GM06990 (cell line): ENCODE data around the gene COL7A1.

Source experiments
- DNase-seq: peaks from one replicate; pipeline ENCODE4 v3.0.0-alpha.2; 2011; ENCODE audit not compliant: insufficient read length; ENCODE audit errors: extremely low read depth
- H3K27me3 ChIP-seq: replicated peaks from 2 replicates; pipeline ENCODE4 v1.6.0; 2011; ENCODE audit warnings: low read length; ENCODE audit not compliant: control insufficient read depth, insufficient read depth
- H3K36me3 ChIP-seq: 2 replicates; pipeline ENCODE4 v1.5.1; 2011; ENCODE audit warnings: low read length; ENCODE audit not compliant: control insufficient read depth, insufficient read depth
- H3K4me3 ChIP-seq: replicated peaks from 2 replicates; pipeline ENCODE4 v1.5.1; 2011; ENCODE audit warnings: low read depth, mild to moderate bottlenecking, control low read depth, low read length
- CTCF ChIP-seq: IDR thresholded peaks from 2 replicates; pipeline ENCODE4 v1.5.1; 2011; ENCODE audit warnings: low read length, control low read depth, mild to moderate bottlenecking, inconsistent platforms; ENCODE audit not compliant: insufficient read depth, poor library complexity, severe bottlenecking

Gene COL7A1

GRCh38 chr3:48596676-48597407 lies 1.7 kb upstream of the COL7A1 start:
- no peak overlapping the region for H3K4me3 ChIP-seq
- peaks cover 30% of the 10 kb centered on the region for H3K36me3 ChIP-seq
- H3K27me3 ChIP-seq: no peaks in the 10 kb centered on the region; the same call in 1 of the 2 replicates
- no peak for DNase-seq
- no peak for TF ChIP-seq CTCF

- Histone ChIP-seq H3K4me3 (no peak overlapping the region), H3K36me3 (peaks cover 24% of the 10 kb centered on the region)
- DNase-seq: no peak
Observed at GRCh38 chr3:48596157-48596556, 1.0 kb upstream of the COL7A1 start.

GRCh38 chr3:48595526-48596121 lies 495 bp upstream of the COL7A1 start:
- Histone ChIP-seq H3K36me3 (peaks cover 18% of the 10 kb centered on the region), H3K27me3 (no peaks in the 10 kb centered on the region; the same call in 1 of the 2 replicates), H3K4me3 (no peak overlapping the region)
- DNase-seq: no peak
- TF ChIP-seq CTCF: no peak

More at GRCh38 chr3:48596157-48596556, 1.0 kb upstream of the COL7A1 start:
- TF ChIP-seq CTCF: no peak
- no peaks in the 10 kb centered on the region; the same call in 1 of the 2 replicates for H3K27me3 ChIP-seq

- Histone ChIP-seq H3K4me3 (no peak overlapping the region; the same call in 1 of the 2 replicates), H3K36me3 (peaks cover 9% of the 10 kb centered on the region), H3K27me3 (no peaks in the 10 kb centered on the region; the same call in 1 of the 2 replicates)
- TF ChIP-seq CTCF: no peak
- DNase-seq: no peak
Observed at GRCh38 chr3:48594417-48595049, 596 bp downstream of the COL7A1 start.

GRCh38 chr3:48593337-48593736 lies 1.8 kb downstream of the COL7A1 start:
- no peak overlapping the region for H3K4me3 ChIP-seq

More at GRCh38 chr3:48593337-48593736, 1.8 kb downstream of the COL7A1 start:
- TF ChIP-seq CTCF: no peak
- Histone ChIP-seq H3K36me3 (peaks cover under 1% of the 10 kb centered on the region; the same call in 1 of the 2 replicates), H3K27me3 (no peaks in the 10 kb centered on the region; the same call in 1 of the 2 replicates)
- DNase-seq: no peak
